ENCODE results near the gene XPO4. TPM values are rescaled to one million over a fixed set of nuclear protein-coding genes. Genes with fewer than 3 reads are reported as not detected.
A peak's percentile ranks its signal among the peaks of the same experiment; 100 is the strongest.

The XPO4 gene
- total RNA-seq, 1 experiment from 2014 or later, result 34.9 TPM

- TF ChIP-seq E2F5 (CRISPR knock-in tag; IDR thresholded peaks at IDR 0.05), result no peak
- no peak for TF ChIP-seq NFE2L1 (CRISPR knock-in tag; IDR thresholded peaks at IDR 0.05)
- no peak for TF ChIP-seq STAT6 (CRISPR knock-in tag; conservative IDR thresholded peaks at IDR 0.05; ENCODE audit: low read depth)
- no peak for TF ChIP-seq MXD4 (CRISPR knock-in tag; IDR thresholded peaks at IDR 0.05; ENCODE audit: borderline replicate concordance)
These were observed 77.6 kb downstream of the XPO4 start (continued) for GRCh38 chr13:20824762-20825476.

- H3K27me3 Mint-ChIP-seq (ENCODE audit: low read depth), result no peaks in the 10 kb centered on the region
- no peak for TF ChIP-seq ATF3 (CRISPR knock-in tag; conservative IDR thresholded peaks at IDR 0.05)
- TF ChIP-seq, protein P1, sequence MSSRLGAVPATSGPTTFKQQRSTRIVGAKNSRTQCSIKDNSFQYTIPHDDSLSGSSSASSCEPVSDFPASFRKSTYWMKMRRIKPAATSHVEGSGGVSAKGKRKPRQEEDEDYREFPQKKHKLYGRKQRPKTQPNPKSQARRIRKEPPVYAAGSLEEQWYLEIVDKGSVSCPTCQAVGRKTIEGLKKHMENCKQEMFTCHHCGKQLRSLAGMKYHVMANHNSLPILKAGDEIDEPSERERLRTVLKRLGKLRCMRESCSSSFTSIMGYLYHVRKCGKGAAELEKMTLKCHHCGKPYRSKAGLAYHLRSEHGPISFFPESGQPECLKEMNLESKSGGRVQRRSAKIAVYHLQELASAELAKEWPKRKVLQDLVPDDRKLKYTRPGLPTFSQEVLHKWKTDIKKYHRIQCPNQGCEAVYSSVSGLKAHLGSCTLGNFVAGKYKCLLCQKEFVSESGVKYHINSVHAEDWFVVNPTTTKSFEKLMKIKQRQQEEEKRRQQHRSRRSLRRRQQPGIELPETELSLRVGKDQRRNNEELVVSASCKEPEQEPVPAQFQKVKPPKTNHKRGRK (CRISPR knock-in tag; IDR thresholded peaks at IDR 0.05; ENCODE audit: borderline replicate concordance), result no peak
- no peak for TF ChIP-seq RELA (CRISPR knock-in tag; IDR thresholded peaks at IDR 0.05; ENCODE audit: borderline replicate concordance)
- TF ChIP-seq NFE2L1 (CRISPR knock-in tag; IDR thresholded peaks at IDR 0.05), result no peak
- no peak for TF ChIP-seq ESRRA (CRISPR knock-in tag; IDR thresholded peaks at IDR 0.05; ENCODE audit: borderline replicate concordance)
- no peak for TF ChIP-seq E2F5 (CRISPR knock-in tag; IDR thresholded peaks at IDR 0.05)
- TF ChIP-seq ELF4 (CRISPR knock-in tag; IDR thresholded peaks at IDR 0.05; ENCODE audit: low read depth), result no peak
- no peak for TF ChIP-seq ZNF396 (CRISPR knock-in tag; IDR thresholded peaks at IDR 0.05; ENCODE audit: borderline replicate concordance)
- no peak for TF ChIP-seq TEAD4 (CRISPR knock-in tag; IDR thresholded peaks at IDR 0.05)
- no peak for TF ChIP-seq MYBL2 (CRISPR knock-in tag; IDR thresholded peaks at IDR 0.05)
- TF ChIP-seq, protein P2, sequence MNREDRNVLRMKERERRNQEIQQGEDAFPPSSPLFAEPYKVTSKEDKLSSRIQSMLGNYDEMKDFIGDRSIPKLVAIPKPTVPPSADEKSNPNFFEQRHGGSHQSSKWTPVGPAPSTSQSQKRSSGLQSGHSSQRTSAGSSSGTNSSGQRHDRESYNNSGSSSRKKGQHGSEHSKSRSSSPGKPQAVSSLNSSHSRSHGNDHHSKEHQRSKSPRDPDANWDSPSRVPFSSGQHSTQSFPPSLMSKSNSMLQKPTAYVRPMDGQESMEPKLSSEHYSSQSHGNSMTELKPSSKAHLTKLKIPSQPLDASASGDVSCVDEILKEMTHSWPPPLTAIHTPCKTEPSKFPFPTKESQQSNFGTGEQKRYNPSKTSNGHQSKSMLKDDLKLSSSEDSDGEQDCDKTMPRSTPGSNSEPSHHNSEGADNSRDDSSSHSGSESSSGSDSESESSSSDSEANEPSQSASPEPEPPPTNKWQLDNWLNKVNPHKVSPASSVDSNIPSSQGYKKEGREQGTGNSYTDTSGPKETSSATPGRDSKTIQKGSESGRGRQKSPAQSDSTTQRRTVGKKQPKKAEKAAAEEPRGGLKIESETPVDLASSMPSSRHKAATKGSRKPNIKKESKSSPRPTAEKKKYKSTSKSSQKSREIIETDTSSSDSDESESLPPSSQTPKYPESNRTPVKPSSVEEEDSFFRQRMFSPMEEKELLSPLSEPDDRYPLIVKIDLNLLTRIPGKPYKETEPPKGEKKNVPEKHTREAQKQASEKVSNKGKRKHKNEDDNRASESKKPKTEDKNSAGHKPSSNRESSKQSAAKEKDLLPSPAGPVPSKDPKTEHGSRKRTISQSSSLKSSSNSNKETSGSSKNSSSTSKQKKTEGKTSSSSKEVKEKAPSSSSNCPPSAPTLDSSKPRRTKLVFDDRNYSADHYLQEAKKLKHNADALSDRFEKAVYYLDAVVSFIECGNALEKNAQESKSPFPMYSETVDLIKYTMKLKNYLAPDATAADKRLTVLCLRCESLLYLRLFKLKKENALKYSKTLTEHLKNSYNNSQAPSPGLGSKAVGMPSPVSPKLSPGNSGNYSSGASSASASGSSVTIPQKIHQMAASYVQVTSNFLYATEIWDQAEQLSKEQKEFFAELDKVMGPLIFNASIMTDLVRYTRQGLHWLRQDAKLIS (CRISPR knock-in tag; IDR thresholded peaks at IDR 0.05; ENCODE audit: borderline replicate concordance), result no peak
- TF ChIP-seq ZNF671 (CRISPR knock-in tag; IDR thresholded peaks at IDR 0.05), result no peak
- TF ChIP-seq, protein P3, sequence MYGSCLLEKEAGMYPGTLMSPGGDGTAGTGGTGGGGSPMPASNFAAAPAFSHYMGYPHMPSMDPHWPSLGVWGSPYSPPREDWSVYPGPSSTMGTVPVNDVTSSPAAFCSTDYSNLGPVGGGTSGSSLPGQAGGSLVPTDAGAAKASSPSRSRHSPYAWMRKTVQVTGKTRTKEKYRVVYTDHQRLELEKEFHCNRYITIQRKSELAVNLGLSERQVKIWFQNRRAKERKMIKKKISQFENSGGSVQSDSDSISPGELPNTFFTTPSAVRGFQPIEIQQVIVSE (CRISPR knock-in tag; IDR thresholded peaks at IDR 0.05; ENCODE audit: borderline replicate concordance), result no peak
- TF ChIP-seq, protein P4, sequence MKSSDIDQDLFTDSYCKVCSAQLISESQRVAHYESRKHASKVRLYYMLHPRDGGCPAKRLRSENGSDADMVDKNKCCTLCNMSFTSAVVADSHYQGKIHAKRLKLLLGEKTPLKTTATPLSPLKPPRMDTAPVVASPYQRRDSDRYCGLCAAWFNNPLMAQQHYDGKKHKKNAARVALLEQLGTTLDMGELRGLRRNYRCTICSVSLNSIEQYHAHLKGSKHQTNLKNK (CRISPR knock-in tag; IDR thresholded peaks at IDR 0.05), result no peak
- no peak for TF ChIP-seq NFATC4 (CRISPR knock-in tag; IDR thresholded peaks at IDR 0.05)
- TF ChIP-seq ZBTB43 (CRISPR knock-in tag; IDR thresholded peaks at IDR 0.05), result no peak
- TF ChIP-seq ZNF219 (CRISPR knock-in tag; IDR thresholded peaks at IDR 0.05; ENCODE audit: borderline replicate concordance), result no peak
- no peak for TF ChIP-seq EMX1 (CRISPR knock-in tag; IDR thresholded peaks at IDR 0.05)
- DNase-seq (ENCODE audit: low spot score) (no peak), ATAC-seq (no peak)
- ChIA-PET POLR2A (interaction anchor here (0.6 kb wide), 1 partner anchor 239 kb away, joined by 4 read pairs; no protein-coding TSS in a partner anchor), CTCF (no interaction called here)
- no peaks in the 10 kb centered on the region for H3K9me3 Mint-ChIP-seq
- H3K27ac Mint-ChIP-seq, result peak overlapping the region; percentile 53; the same call in 1 of the 2 replicates
- H3K36me3 Mint-ChIP-seq, result peaks cover 18% of the 10 kb centered on the region; the same call in 1 of the 2 replicates
- H3K4me1 Mint-ChIP-seq, result peaks cover 16% of the 10 kb centered on the region
- H3K4me3 Mint-ChIP-seq, result no peak overlapping the region
These were observed 79.5 kb downstream of the XPO4 start for GRCh38 chr13:20823071-20823470.

Measured in WTC11 (cell line).